ENCODE measurements around the gene MKRN2OS.

Gene MKRN2OS

DNA sequence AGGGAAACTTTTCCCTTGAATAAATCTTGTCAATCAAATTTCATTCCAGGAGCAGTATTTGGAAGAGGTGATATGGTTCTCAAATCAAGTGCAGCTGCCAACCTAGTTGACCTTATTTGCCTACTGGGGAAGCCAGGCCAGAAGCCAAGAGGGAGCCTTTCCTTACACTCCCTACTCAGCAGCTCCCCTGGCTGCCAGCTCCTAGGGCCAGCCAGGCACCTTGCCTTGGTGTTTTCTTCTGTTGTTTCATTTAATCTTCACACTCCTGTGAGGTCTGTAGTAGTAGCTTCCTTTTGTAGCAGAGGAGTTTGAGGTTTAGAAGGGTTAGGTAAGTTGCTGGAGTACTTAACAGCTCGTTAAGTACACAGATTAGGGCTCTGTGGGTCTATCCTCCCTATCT is 22.6 kb downstream of the MKRN2OS start:
- FAIRE-seq (no peak), DNase-seq (ENCODE audit: insufficient read length, low spot score) (no peak)
- TF ChIP-seq POLR2A (IDR thresholded peaks at IDR 0.05; ENCODE audit: low read depth, low read length) (no peak), SPI1 (IDR thresholded peaks at IDR 0.05; ENCODE audit: low read depth, low read length) (no peak), POU2F2 (IDR thresholded peaks at IDR 0.05; ENCODE audit: low read depth, low read length) (no peak), TAF1 (IDR thresholded peaks at IDR 0.05; ENCODE audit: low read depth, low read length) (no peak), PAX5 (IDR thresholded peaks at IDR 0.05; ENCODE audit: insufficient read depth, low read length, severe bottlenecking) (no peak), POLR2AphosphoS5 (IDR thresholded peaks at IDR 0.05; ENCODE audit: low read depth, low read length) (no peak)

- TF ChIP-seq POLR2AphosphoS5 (IDR thresholded peaks at IDR 0.05; ENCODE audit: low read depth, low read length) (no peak), TAF1 (IDR thresholded peaks at IDR 0.05; ENCODE audit: low read depth, low read length) (no peak), POLR2A (IDR thresholded peaks at IDR 0.05; ENCODE audit: low read depth, low read length) (no peak), SPI1 (IDR thresholded peaks at IDR 0.05; ENCODE audit: low read depth, low read length) (no peak), POU2F2 (IDR thresholded peaks at IDR 0.05; ENCODE audit: low read depth, low read length) (no peak), PAX5 (IDR thresholded peaks at IDR 0.05; ENCODE audit: insufficient read depth, low read length, severe bottlenecking) (no peak)
- DNase-seq (ENCODE audit: insufficient read length, low spot score) (no peak), FAIRE-seq (no peak)
Measured at GRCh38 chr3:12521010-12521409, 24.3 kb downstream of the MKRN2OS start.

GRCh38 chr3:12518261-12519028 is 26.9 kb downstream of the MKRN2OS start:
- TF ChIP-seq POLR2A (IDR thresholded peaks at IDR 0.05; ENCODE audit: low read depth, low read length) (no peak), POU2F2 (IDR thresholded peaks at IDR 0.05; ENCODE audit: low read depth, low read length) (no peak), PAX5 (IDR thresholded peaks at IDR 0.05; ENCODE audit: insufficient read depth, low read length, severe bottlenecking) (no peak), TAF1 (IDR thresholded peaks at IDR 0.05; ENCODE audit: low read depth, low read length) (no peak), SPI1 (IDR thresholded peaks at IDR 0.05; ENCODE audit: low read depth, low read length) (no peak), POLR2AphosphoS5 (IDR thresholded peaks at IDR 0.05; ENCODE audit: low read depth, low read length) (no peak)
- FAIRE-seq: no peak
- no peak for DNase-seq (ENCODE audit: insufficient read length, low spot score)

GRCh38 chr3:12516873-12517272 is 28.4 kb downstream of the MKRN2OS start:
- no peak for FAIRE-seq
- no peak for DNase-seq (ENCODE audit: insufficient read length, low spot score)
- TF ChIP-seq POLR2AphosphoS5 (IDR thresholded peaks at IDR 0.05; ENCODE audit: low read depth, low read length) (no peak), POLR2A (IDR thresholded peaks at IDR 0.05; ENCODE audit: low read depth, low read length) (no peak), TAF1 (IDR thresholded peaks at IDR 0.05; ENCODE audit: low read depth, low read length) (no peak), POU2F2 (IDR thresholded peaks at IDR 0.05; ENCODE audit: low read depth, low read length) (no peak), SPI1 (IDR thresholded peaks at IDR 0.05; ENCODE audit: low read depth, low read length) (no peak), PAX5 (IDR thresholded peaks at IDR 0.05; ENCODE audit: insufficient read depth, low read length, severe bottlenecking) (no peak)

DNA sequence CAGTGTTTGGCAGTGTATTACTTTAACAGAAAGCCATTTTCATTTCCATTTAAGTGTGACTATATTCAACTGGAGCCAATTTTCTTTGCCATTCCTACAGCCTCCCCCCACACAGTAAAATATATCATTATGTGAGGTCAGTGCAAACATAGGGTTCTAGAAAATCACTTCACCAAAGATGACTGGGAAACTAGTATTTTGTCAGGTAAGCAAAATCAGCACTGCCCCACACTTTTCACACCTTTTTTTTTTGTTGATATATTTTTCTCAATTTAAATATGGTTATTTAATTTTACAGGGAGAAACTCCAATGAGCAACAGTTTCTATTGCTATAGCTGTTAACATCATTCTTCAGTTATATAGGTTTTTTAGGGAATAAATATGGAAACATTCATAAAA is 29.7 kb downstream of the MKRN2OS start:
- DNase-seq (ENCODE audit: insufficient read length, low spot score) (no peak), FAIRE-seq (no peak)

DNA sequence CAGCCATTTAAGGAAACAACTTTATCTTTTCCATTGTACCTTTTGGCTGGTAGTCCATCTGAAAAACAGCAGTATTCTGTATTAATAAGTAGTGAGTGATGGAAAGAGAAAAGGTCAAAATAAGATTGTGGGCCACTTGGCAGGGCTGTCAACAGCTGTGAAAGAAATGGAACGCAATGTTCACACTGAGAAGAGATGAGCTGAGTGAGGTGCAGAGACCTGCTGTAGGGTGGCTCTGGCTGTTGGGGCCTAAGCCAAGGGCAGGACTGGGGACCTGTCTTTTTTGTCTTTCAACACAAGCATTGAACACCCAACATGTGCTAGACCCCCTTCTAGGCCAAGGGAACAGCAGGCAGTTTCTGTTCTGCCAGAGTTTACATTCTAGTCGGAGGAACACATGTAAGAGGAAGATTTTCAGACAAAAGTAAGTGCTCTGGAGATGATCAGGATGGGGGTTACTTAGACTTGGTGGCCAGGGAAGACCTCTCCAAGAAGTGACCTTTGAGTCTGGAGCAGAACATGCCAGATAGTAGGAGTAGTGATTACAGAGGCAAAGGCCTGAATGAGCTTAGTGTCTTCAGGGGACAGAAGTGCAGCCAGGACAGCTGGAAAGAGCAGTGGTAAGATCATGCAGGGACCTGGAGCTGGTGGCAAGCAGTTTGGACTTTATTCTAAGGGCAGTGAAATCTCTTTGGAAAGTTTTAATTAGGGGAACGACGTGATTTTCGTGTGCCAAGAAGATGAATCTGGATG is 31.4 kb downstream of the MKRN2OS start:
- TF ChIP-seq TAF1 (IDR thresholded peaks at IDR 0.05; ENCODE audit: low read depth, low read length) (no peak), POLR2A (IDR thresholded peaks at IDR 0.05; ENCODE audit: low read depth, low read length) (no peak), POLR2AphosphoS5 (IDR thresholded peaks at IDR 0.05; ENCODE audit: low read depth, low read length) (no peak), PAX5 (IDR thresholded peaks at IDR 0.05; ENCODE audit: insufficient read depth, low read length, severe bottlenecking) (no peak), POU2F2 (IDR thresholded peaks at IDR 0.05; ENCODE audit: low read depth, low read length) (no peak), SPI1 (IDR thresholded peaks at IDR 0.05; ENCODE audit: low read depth, low read length) (no peak)
- DNase-seq (ENCODE audit: insufficient read length, low spot score): no peak
- FAIRE-seq: no peak

More for the DNA sequence above, 29.7 kb downstream of the MKRN2OS start:
- TF ChIP-seq TAF1 (IDR thresholded peaks at IDR 0.05; ENCODE audit: low read depth, low read length) (no peak), PAX5 (IDR thresholded peaks at IDR 0.05; ENCODE audit: insufficient read depth, low read length, severe bottlenecking) (no peak), POLR2AphosphoS5 (IDR thresholded peaks at IDR 0.05; ENCODE audit: low read depth, low read length) (no peak), POU2F2 (IDR thresholded peaks at IDR 0.05; ENCODE audit: low read depth, low read length) (no peak), POLR2A (IDR thresholded peaks at IDR 0.05; ENCODE audit: low read depth, low read length) (no peak), SPI1 (IDR thresholded peaks at IDR 0.05; ENCODE audit: low read depth, low read length) (no peak)

- no peak for FAIRE-seq
- TF ChIP-seq TAF1 (IDR thresholded peaks at IDR 0.05; ENCODE audit: low read depth, low read length): no peak
- TF ChIP-seq PAX5 (IDR thresholded peaks at IDR 0.05; ENCODE audit: insufficient read depth, low read length, severe bottlenecking): no peak
- TF ChIP-seq SPI1 (IDR thresholded peaks at IDR 0.05; ENCODE audit: low read depth, low read length): no peak
- no peak for TF ChIP-seq POLR2A (IDR thresholded peaks at IDR 0.05; ENCODE audit: low read depth, low read length)
- TF ChIP-seq POU2F2 (IDR thresholded peaks at IDR 0.05; ENCODE audit: low read depth, low read length): no peak
Measured at GRCh38 chr3:12512534-12513118, 32.7 kb downstream of the MKRN2OS start.

DNA sequence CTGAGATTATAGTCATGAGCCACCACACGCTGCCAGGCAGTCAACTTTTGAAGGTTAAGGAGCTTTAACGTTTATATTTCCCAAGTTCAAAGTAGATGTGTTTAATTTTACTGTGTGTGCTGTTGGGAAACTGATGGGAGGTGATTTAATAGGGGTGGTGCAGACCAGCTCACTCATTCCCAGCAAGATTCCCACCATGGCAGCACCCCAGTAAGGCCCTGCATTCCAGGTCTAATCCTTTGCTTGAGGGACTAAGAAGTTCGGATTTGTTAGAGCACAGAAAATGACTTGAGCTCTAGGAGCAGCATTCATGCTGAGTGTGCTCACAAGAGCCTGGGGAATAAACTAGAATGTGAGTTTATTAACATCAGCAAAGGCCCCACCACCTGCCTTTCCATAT is 35.8 kb downstream of the MKRN2OS start:
- DNase-seq (ENCODE audit: insufficient read length, low spot score) (no peak), FAIRE-seq (no peak)
- TF ChIP-seq POLR2AphosphoS5 (IDR thresholded peaks at IDR 0.05; ENCODE audit: low read depth, low read length) (no peak), TAF1 (IDR thresholded peaks at IDR 0.05; ENCODE audit: low read depth, low read length) (no peak)

More at GRCh38 chr3:12512534-12513118, 32.7 kb downstream of the MKRN2OS start:
- DNase-seq (ENCODE audit: insufficient read length, low spot score): no peak

GRCh38 chr3:12508291-12508700 is 37.0 kb downstream of the MKRN2OS start:
- DNase-seq (ENCODE audit: insufficient read length, low spot score): no peak
- FAIRE-seq: no peak
- TF ChIP-seq SPI1 (IDR thresholded peaks at IDR 0.05; ENCODE audit: low read depth, low read length): no peak
- TF ChIP-seq TAF1 (IDR thresholded peaks at IDR 0.05; ENCODE audit: low read depth, low read length): no peak
- no peak for TF ChIP-seq PAX5 (IDR thresholded peaks at IDR 0.05; ENCODE audit: insufficient read depth, low read length, severe bottlenecking)
- TF ChIP-seq POLR2A (IDR thresholded peaks at IDR 0.05; ENCODE audit: low read depth, low read length): no peak
- no peak for TF ChIP-seq POU2F2 (IDR thresholded peaks at IDR 0.05; ENCODE audit: low read depth, low read length)
- no peak for TF ChIP-seq POLR2AphosphoS5 (IDR thresholded peaks at IDR 0.05; ENCODE audit: low read depth, low read length)

Measured in GM12891 (cell line).